Kidney epithelial cell (primary cell): ENCODE data around the gene RAB40C. TPM values are rescaled to one million over a fixed set of nuclear protein-coding genes. Genes with fewer than 3 reads are reported as not detected.

Experiments used
- DNase-seq: peaks from one replicate; pipeline ENCODE4 v3.0.0-alpha.2; 2010; ENCODE audit warnings: low read depth
- H3K27me3 ChIP-seq: 2 replicates; pipeline ENCODE4 v1.6.0; 2011; ENCODE audit warnings: low read length; ENCODE audit not compliant: control insufficient read depth, insufficient read depth
- H3K36me3 ChIP-seq: 2 replicates; pipeline ENCODE4 v1.5.1; 2011; ENCODE audit warnings: low read length; ENCODE audit not compliant: control insufficient read depth, insufficient read depth
- H3K4me3 ChIP-seq: 2 replicates; pipeline ENCODE4 v1.5.1; 2011; ENCODE audit warnings: low read depth, mild to moderate bottlenecking, control low read depth, low read length
- CTCF ChIP-seq: IDR thresholded peaks from 2 replicates; pipeline ENCODE4 v1.5.1; 2011; ENCODE audit warnings: mild to moderate bottlenecking, moderate library complexity, low read length, control low read depth, inconsistent platforms; ENCODE audit not compliant: insufficient read depth, poor library complexity, severe bottlenecking
- total RNA-seq: library from RNA; depleted of rRNA; stranded (reverse); fragments of >200 nt; gene quantifications from 2 replicates; pipeline ENCODE4 v1.2.3, GENCODE V29; 2015

RAB40C gene
- total RNA-seq, 1 donor from 2014 or later: 16.5 TPM

GRCh38 chr16:661184-661821, 71.4 kb downstream of the RAB40C start:
- no peak for DNase-seq
- TF ChIP-seq CTCF: no peak
- H3K4me3 ChIP-seq: no peak overlapping the region
- H3K36me3 ChIP-seq: no peaks in the 10 kb centered on the region
- no peaks in the 10 kb centered on the region for H3K27me3 ChIP-seq

- DNase-seq: no peak
- TF ChIP-seq CTCF: no peak
- Histone ChIP-seq H3K27me3 (no peaks in the 10 kb centered on the region), H3K4me3 (no peak overlapping the region), H3K36me3 (no peaks in the 10 kb centered on the region)
These were observed 72.2 kb downstream of the RAB40C start for GRCh38 chr16:662095-662494.

- no peak for TF ChIP-seq CTCF
- Histone ChIP-seq H3K36me3 (no peaks in the 10 kb centered on the region), H3K4me3 (no peak overlapping the region), H3K27me3 (no peaks in the 10 kb centered on the region)
- no peak for DNase-seq
These were observed 72.7 kb downstream of the RAB40C start for GRCh38 chr16:662597-662996.

- DNase-seq: no peak
- no peak for TF ChIP-seq CTCF
- no peak overlapping the region for H3K4me3 ChIP-seq
- no peaks in the 10 kb centered on the region for H3K36me3 ChIP-seq
- no peaks in the 10 kb centered on the region for H3K27me3 ChIP-seq
These were observed 76.7 kb downstream of the RAB40C start for GRCh38 chr16:666572-666971.

GRCh38 chr16:667113-667779, 77.4 kb downstream of the RAB40C start:
- no peaks in the 10 kb centered on the region for H3K27me3 ChIP-seq
- no peak for TF ChIP-seq CTCF
- H3K36me3 ChIP-seq: no peaks in the 10 kb centered on the region
- DNase-seq: no peak
- H3K4me3 ChIP-seq: no peak overlapping the region
